ENCODE data around the gene CEMIP. TPM values are rescaled to one million over a fixed set of nuclear protein-coding genes. Genes with fewer than 3 reads are reported as not detected.
A peak's percentile ranks its signal among the peaks of the same experiment; 100 is the strongest.

CEMIP gene
- total and polyA plus RNA-seq, 4 donors: 11.6 to 257 (median 62.6) TPM

- Histone ChIP-seq H3K36me3 (ENCODE audit: control insufficient read depth, insufficient read depth, low read length) (no peaks in the 10 kb centered on the region), H3K9me3 (ENCODE audit: control insufficient read depth, insufficient read depth, low read length) (no peaks in the 10 kb centered on the region), H3K4me3 (ENCODE audit: low read depth, low read length) (no peak overlapping the region), H3K27ac (ENCODE audit: low read depth, low read length) (no peak overlapping the region), H3K4me1 (ENCODE audit: control insufficient read depth, insufficient read depth, low read length) (peaks cover 12% of the 10 kb centered on the region), H3K27me3 (ENCODE audit: control insufficient read depth, insufficient read depth, low read length) (no peaks in the 10 kb centered on the region)
- DNase-seq (ENCODE audit: low read depth in 4 of 6, low spot score in 6 of 6): no peak
- WGBS (ENCODE audit: insufficient coverage): 87% methylated on average over 3 of the region's 3 CpGs
Measured at GRCh38 chr15:80739919-80740318, 39.3 kb upstream of the CEMIP start.

- Histone ChIP-seq H3K9me3 (ENCODE audit: control insufficient read depth, insufficient read depth, low read length) (no peaks in the 10 kb centered on the region), H3K36me3 (ENCODE audit: control insufficient read depth, insufficient read depth, low read length) (no peaks in the 10 kb centered on the region), H3K27ac (ENCODE audit: low read depth, low read length) (no peak overlapping the region), H3K4me3 (ENCODE audit: low read depth, low read length) (no peak overlapping the region), H3K4me1 (ENCODE audit: control insufficient read depth, insufficient read depth, low read length) (peaks cover 11% of the 10 kb centered on the region), H3K27me3 (ENCODE audit: control insufficient read depth, insufficient read depth, low read length) (no peaks in the 10 kb centered on the region)
- 94% methylated on average over 2 of the region's 4 CpGs for WGBS (ENCODE audit: insufficient coverage)
- DNase-seq (ENCODE audit: low read depth in 4 of 6, low spot score in 6 of 6): no peak
Measured at GRCh38 chr15:80742081-80742480, 37.1 kb upstream of the CEMIP start.

GRCh38 chr15:80743189-80743833, 35.9 kb upstream of the CEMIP start:
- Histone ChIP-seq H3K27ac (ENCODE audit: low read depth, low read length) (peak overlapping the region; percentile 22), H3K4me3 (ENCODE audit: low read depth, low read length) (no peak overlapping the region), H3K27me3 (ENCODE audit: control insufficient read depth, insufficient read depth, low read length) (no peaks in the 10 kb centered on the region), H3K9me3 (ENCODE audit: control insufficient read depth, insufficient read depth, low read length) (no peaks in the 10 kb centered on the region), H3K36me3 (ENCODE audit: control insufficient read depth, insufficient read depth, low read length) (no peaks in the 10 kb centered on the region), H3K4me1 (ENCODE audit: control insufficient read depth, insufficient read depth, low read length) (peaks cover 19% of the 10 kb centered on the region)
- DNase-seq (ENCODE audit: low read depth in 4 of 6, low spot score in 6 of 6): no peak
- WGBS (ENCODE audit: insufficient coverage): 69% methylated on average over 7 of the region's 11 CpGs

GRCh38 chr15:80744415-80744814, 34.8 kb upstream of the CEMIP start:
- H3K27me3 ChIP-seq (ENCODE audit: control insufficient read depth, insufficient read depth, low read length): no peaks in the 10 kb centered on the region
- no peaks in the 10 kb centered on the region for H3K9me3 ChIP-seq (ENCODE audit: control insufficient read depth, insufficient read depth, low read length)
- H3K36me3 ChIP-seq (ENCODE audit: control insufficient read depth, insufficient read depth, low read length): no peaks in the 10 kb centered on the region
- H3K4me3 ChIP-seq (ENCODE audit: low read depth, low read length): no peak overlapping the region
- peak in 3 of 6 donors; percentile 26 to 63 (median 49) for DNase-seq (ENCODE audit: low read depth in 4 of 6, low spot score in 6 of 6)
- peaks cover 20% of the 10 kb centered on the region for H3K4me1 ChIP-seq (ENCODE audit: control insufficient read depth, insufficient read depth, low read length)
- 10% methylated on average over 3 of the region's 6 CpGs for WGBS (ENCODE audit: insufficient coverage)
- H3K27ac ChIP-seq (ENCODE audit: low read depth, low read length): no peak overlapping the region

- no peak overlapping the region for H3K4me3 ChIP-seq (ENCODE audit: low read depth, low read length)
- peaks cover 23% of the 10 kb centered on the region for H3K4me1 ChIP-seq (ENCODE audit: control insufficient read depth, insufficient read depth, low read length)
- no peaks in the 10 kb centered on the region for H3K27me3 ChIP-seq (ENCODE audit: control insufficient read depth, insufficient read depth, low read length)
- H3K9me3 ChIP-seq (ENCODE audit: control insufficient read depth, insufficient read depth, low read length): no peaks in the 10 kb centered on the region
- no CpG with 5 or more reads among the region's 1 CpG for WGBS (ENCODE audit: insufficient coverage)
- no peak for DNase-seq (ENCODE audit: low read depth in 4 of 6, low spot score in 6 of 6)
- H3K36me3 ChIP-seq (ENCODE audit: control insufficient read depth, insufficient read depth, low read length): no peaks in the 10 kb centered on the region
- H3K27ac ChIP-seq (ENCODE audit: low read depth, low read length): no peak overlapping the region
Measured at GRCh38 chr15:80744826-80745225, 34.3 kb upstream of the CEMIP start.

- WGBS (ENCODE audit: insufficient coverage): no CpG with 5 or more reads among the region's 1 CpG
Measured at GRCh38 chr15:80745888-80746287, 33.3 kb upstream of the CEMIP start.

GRCh38 chr15:80747317-80748053, 31.7 kb upstream of the CEMIP start:
- H3K27ac ChIP-seq (ENCODE audit: low read depth, low read length): no peak overlapping the region
- no peaks in the 10 kb centered on the region for H3K36me3 ChIP-seq (ENCODE audit: control insufficient read depth, insufficient read depth, low read length)
- no peaks in the 10 kb centered on the region for H3K27me3 ChIP-seq (ENCODE audit: control insufficient read depth, insufficient read depth, low read length)
- peaks cover 30% of the 10 kb centered on the region for H3K4me1 ChIP-seq (ENCODE audit: control insufficient read depth, insufficient read depth, low read length)
- H3K4me3 ChIP-seq (ENCODE audit: low read depth, low read length): no peak overlapping the region
- 48% methylated on average over 12 of the region's 16 CpGs for WGBS (ENCODE audit: insufficient coverage)
- no peaks in the 10 kb centered on the region for H3K9me3 ChIP-seq (ENCODE audit: control insufficient read depth, insufficient read depth, low read length)
- DNase-seq (ENCODE audit: low read depth in 4 of 6, low spot score in 6 of 6): peak in 1 of 6 donors; percentile 42

More at GRCh38 chr15:80745888-80746287, 33.3 kb upstream of the CEMIP start:
- Histone ChIP-seq H3K4me1 (ENCODE audit: control insufficient read depth, insufficient read depth, low read length) (peaks cover 24% of the 10 kb centered on the region), H3K9me3 (ENCODE audit: control insufficient read depth, insufficient read depth, low read length) (no peaks in the 10 kb centered on the region), H3K27ac (ENCODE audit: low read depth, low read length) (no peak overlapping the region), H3K27me3 (ENCODE audit: control insufficient read depth, insufficient read depth, low read length) (no peaks in the 10 kb centered on the region), H3K4me3 (ENCODE audit: low read depth, low read length) (no peak overlapping the region), H3K36me3 (ENCODE audit: control insufficient read depth, insufficient read depth, low read length) (no peaks in the 10 kb centered on the region)
- no peak for DNase-seq (ENCODE audit: low read depth in 4 of 6, low spot score in 6 of 6)

GRCh38 chr15:80749589-80749988, 29.6 kb upstream of the CEMIP start:
- Histone ChIP-seq H3K4me3 (ENCODE audit: low read depth, low read length) (no peak overlapping the region), H3K27me3 (ENCODE audit: control insufficient read depth, insufficient read depth, low read length) (no peaks in the 10 kb centered on the region), H3K9me3 (ENCODE audit: control insufficient read depth, insufficient read depth, low read length) (no peaks in the 10 kb centered on the region), H3K27ac (ENCODE audit: low read depth, low read length) (no peak overlapping the region), H3K4me1 (ENCODE audit: control insufficient read depth, insufficient read depth, low read length) (peaks cover 22% of the 10 kb centered on the region), H3K36me3 (ENCODE audit: control insufficient read depth, insufficient read depth, low read length) (peaks cover 2% of the 10 kb centered on the region)
- no peak for DNase-seq (ENCODE audit: low read depth in 4 of 6, low spot score in 6 of 6)
- WGBS (ENCODE audit: insufficient coverage): 100% methylated on average over 2 of the region's 6 CpGs

- DNase-seq (ENCODE audit: low read depth in 4 of 6, low spot score in 6 of 6): peak in 5 of 6 donors; percentile 48 to 91 (median 69)
- H3K4me3 ChIP-seq (ENCODE audit: low read depth, low read length): no peak overlapping the region
- H3K4me1 ChIP-seq (ENCODE audit: control insufficient read depth, insufficient read depth, low read length): peaks cover 22% of the 10 kb centered on the region
- no peaks in the 10 kb centered on the region for H3K27me3 ChIP-seq (ENCODE audit: control insufficient read depth, insufficient read depth, low read length)
- H3K9me3 ChIP-seq (ENCODE audit: control insufficient read depth, insufficient read depth, low read length): no peaks in the 10 kb centered on the region
- WGBS (ENCODE audit: insufficient coverage): 54% methylated on average over 2 of the region's 4 CpGs
- H3K27ac ChIP-seq (ENCODE audit: low read depth, low read length): no peak overlapping the region
- H3K36me3 ChIP-seq (ENCODE audit: control insufficient read depth, insufficient read depth, low read length): peaks cover 2% of the 10 kb centered on the region
Measured at GRCh38 chr15:80750575-80750974, 28.6 kb upstream of the CEMIP start.

- peak in 1 of 6 donors; percentile 46 for DNase-seq (ENCODE audit: low read depth in 4 of 6, low spot score in 6 of 6)
- no CpG with 5 or more reads among the region's 4 CpGs for WGBS (ENCODE audit: insufficient coverage)
- Histone ChIP-seq H3K36me3 (ENCODE audit: control insufficient read depth, insufficient read depth, low read length) (peaks cover 2% of the 10 kb centered on the region), H3K27me3 (ENCODE audit: control insufficient read depth, insufficient read depth, low read length) (no peaks in the 10 kb centered on the region), H3K4me3 (ENCODE audit: low read depth, low read length) (no peak overlapping the region), H3K27ac (ENCODE audit: low read depth, low read length) (no peak overlapping the region), H3K9me3 (ENCODE audit: control insufficient read depth, insufficient read depth, low read length) (no peaks in the 10 kb centered on the region), H3K4me1 (ENCODE audit: control insufficient read depth, insufficient read depth, low read length) (peaks cover 21% of the 10 kb centered on the region)
Measured at GRCh38 chr15:80752204-80752603, 27.0 kb upstream of the CEMIP start.

Data from spinal cord (tissue), 10 donors.